HG02970 (cell line): Measurements from ENCODE around the gene TFAP2B.

Experiments used
- ATAC-seq: cut with Tn5 transposase; IDR thresholded peaks from one replicate; pipeline ENCODE4 v1.9.1; 2021; ENCODE audit warnings: mild to moderate bottlenecking, moderate library complexity, moderate number of reproducible peaks; ENCODE audit not compliant: unreplicated experiment, low FRiP score

TFAP2B gene

DNA sequence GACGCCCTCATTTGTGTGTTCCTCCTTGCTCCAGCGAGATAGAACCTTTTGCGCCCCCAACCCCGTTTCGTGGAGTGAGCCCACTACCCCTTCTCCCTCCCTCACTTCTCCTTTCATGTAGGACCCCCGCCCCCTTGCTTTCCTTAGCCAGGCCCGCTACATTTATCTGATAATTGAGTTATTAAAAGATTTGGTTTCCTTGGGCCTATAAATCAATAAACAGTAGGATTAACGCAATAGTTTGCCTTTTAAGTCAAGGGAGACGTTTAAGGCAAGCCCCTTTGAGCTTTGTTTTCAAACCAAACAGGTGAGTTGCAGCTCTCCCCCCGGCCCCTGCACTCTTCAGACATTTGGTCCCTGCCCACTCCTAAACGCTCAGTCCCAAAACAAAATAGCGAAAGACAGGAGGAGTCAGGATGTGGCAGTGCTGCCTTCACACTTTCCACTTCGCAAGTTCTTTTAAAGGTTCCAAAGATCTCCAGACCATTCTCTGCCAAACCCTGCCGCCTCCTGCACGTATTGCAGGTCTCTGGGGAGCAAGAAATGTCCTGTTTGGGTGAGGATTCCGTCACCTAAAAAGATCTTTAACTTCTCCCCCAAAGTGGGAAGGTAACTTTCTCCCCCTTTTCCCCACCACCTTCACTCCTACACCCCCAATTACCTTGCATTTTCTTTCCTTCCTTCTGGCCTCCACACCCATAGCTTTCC is 27.6 kb downstream of the TFAP2B start:
- no peak for ATAC-seq

DNA sequence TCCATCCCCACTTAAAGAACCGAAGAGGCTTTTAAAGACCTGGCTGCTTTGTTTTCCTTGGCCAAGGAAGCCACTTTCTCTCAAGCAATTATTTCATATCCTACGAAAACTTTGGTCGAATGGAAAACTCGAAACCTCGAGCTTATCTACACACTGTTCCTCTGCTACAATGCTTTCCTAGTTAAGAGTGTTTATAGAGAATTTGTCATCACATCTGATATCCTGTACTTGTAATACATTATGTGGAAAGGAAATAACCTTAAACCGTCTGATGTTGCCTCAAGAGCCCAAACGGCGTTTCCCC is 28.1 kb downstream of the TFAP2B start:
- no peak for ATAC-seq

DNA sequence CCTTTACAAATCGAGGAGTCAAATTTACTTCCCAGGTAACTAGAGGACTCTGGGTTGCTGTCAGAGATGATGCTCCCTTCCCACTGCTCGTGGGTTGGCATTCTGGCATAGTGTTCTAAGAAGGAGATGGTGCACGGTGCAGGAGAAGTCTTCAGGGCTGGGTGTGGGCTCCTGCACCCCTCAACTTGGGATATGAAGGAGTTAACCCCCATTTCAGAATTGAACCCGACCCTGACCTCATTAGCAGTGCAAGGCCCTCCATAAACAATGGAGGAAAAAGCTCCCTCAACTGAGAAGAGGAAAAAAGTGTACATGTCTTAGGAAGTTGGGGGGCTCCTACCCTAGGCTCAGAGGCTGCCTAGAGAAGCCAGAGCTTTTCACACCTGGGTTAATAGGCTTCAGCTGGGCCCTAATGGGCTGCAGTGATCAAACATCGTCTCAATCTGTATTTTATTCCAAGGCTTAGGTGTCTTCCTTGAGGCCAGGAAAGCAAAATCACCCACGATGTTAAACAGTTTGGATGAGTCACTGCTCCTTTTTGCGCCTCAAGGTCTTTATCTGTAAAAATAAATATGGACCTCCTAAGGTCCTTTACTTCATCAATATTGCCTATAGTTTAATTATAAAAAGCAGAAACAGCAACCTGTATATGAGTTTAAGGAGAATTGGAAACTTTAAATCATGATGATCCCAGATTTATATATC is 29.4 kb downstream of the TFAP2B start:
- no peak for ATAC-seq

DNA sequence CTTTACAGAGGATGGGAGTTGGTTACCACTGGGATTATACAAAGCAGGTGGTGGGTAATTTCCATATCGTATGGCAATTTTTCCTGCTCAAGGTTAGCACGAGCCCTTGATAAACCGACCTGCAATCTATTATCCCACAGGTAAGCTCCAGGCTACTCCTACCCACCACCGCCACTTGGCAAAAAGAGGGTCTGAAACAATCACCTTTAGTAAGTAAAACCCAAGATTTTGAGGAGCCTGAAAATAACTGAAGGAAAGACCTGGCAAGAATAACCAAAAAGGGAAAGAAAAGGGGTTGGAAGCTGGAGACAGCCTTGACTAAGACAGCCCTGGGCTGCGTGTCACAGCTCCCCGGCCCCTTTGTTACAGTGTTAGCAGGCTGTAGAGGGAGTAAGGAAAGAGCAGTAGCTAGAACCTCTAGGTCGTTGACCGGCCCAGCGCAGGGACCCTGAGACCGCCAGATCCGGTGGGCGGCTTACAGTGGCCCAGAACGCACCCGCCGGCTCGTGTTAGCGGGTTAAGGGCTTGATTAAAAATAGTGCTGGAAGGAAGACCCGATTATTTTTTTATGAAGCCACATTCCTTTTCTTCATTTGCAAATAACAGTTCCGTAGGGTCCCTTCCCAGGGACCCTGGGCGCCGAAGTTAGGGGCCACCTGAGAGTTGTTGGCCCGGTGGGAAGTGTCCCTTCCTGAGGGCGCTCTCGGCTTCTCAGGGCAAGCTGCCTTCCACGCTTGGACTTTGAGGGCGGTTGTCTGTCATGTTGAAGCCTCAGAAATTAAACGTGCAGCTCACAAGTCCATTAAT is 30.5 kb downstream of the TFAP2B start:
- ATAC-seq: no peak

DNA sequence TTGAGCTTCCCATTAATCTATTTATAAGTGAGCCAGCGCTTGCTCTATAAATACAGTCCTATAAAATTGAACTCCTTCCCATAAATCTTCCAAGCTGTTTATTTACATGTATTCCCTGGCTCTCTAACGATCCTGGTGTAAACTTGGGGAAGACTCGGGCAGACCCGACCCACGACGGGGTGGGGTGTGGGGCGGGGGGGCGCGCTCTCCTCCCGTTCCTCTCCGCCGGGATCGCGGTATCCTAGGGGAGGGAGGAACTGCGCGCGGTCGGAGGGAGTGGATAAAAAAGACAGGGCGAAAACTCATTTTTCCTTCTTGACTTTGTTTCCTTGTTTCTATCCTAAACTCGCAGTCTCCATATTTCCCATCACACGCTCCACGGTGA is 31.1 kb downstream of the TFAP2B start:
- no peak for ATAC-seq

DNA sequence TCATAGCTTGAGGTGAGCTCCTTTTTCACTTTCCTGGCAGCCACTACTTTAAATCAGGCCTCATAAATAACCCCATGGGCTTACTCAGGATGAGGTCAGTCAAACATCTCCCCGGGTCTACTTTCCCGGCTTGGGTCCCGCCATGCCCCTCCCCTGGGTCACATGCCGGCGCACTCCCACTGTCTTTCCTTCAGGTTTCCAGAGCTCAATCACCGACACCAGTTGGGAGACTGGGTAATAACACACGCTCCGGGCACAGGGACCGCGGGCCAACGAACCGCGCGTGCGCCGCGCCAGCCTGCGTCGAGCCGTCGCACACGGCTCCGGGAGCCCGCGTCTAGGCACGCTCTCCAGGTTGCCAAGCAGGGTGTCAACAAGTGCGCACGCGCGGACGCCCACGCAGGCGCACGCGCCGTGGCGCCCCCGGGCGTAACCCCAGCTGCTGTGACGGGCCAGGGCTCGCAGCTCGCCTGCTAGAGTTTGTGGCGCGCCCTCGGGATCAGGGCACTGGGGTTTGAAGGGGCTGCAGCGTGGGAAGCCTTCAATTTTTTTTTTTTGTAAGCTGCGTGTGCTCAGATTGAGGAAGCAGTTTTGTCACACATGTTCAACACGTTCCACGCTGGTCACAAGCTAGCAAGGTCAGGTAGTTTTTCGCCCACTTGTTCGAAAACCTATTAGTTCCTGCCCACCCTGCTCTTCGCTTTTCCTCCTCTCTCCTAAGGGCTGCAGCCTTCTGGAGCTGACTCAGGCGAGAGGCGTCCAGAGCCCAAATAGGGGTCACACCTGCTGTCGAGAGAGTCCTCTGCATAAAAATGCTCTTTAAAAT is 31.8 kb downstream of the TFAP2B start:
- no peak for ATAC-seq

DNA sequence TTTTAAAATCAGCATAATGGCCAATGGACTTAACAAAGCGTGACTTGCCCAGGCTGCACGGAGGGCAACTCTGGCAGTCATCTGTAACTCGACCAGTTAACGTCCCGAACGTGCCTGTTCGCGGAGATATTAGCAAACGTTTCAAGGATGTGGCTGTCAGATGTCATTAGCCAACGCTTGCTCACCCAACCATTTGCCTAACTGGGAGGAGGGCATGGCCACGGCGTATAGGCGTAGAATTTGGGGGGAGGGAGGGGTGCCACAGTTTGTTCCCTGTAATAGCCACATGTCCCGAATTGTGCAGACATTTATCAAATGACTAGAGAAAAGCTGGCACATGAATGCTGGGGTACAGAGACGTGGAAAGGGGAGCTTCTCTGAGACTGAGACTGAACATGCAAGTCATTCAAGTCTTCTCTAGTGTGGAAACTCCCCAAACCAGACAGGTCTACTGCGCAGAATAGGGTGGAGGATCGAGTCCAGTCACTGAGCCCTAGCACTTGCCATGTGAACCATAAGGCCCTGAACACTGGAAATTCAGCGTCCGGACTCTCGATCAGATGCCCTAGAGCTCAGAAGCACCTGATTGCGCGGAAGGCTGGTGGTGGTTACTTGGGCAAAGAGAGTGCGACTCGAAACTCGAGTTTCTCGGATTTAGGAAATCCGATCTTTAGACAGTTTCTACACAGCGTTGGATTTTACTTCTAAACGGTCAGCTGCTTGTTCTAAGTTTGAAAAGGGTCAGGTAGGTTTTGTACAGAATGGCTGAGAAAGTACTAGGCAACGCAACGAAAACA is 32.6 kb downstream of the TFAP2B start:
- ATAC-seq: no peak

DNA sequence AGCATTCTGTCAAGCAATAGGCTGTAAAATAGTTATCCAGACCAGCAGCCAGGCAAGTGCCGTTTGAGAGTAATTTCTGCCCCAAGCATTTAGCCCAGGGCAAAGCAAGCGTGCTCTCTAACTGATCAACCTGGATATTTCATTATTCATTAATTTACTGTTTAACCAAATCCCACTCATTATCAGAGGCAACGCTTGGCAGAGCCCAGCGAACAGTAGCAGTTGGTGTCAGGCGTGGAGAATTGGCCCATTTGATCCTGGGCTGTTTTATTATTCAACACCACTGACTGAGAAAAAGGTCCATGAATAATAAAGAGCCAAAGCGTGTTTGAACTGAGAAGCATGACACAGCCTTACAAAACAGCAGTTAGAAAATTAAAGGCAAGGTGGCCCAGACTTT is 35.3 kb downstream of the TFAP2B start:
- ATAC-seq: no peak

DNA sequence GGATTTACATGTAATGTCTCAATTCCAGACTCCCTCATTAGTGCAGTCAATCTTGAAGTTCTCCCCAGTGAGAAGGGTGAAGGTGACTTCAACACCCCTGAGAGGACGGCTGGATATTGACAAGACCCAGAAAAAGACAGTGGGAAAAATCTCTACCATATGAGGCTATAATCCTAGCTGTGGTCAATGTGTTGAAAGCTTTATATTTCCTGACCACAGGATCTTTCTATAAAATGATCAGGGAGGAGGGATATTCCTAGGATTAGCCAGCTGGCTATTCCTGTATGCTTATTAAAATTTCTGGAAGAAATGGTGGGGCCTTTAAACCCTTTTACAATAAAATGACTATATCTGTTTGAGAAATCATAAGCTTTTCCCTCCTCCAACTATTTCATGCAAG is 43.0 kb downstream of the TFAP2B start:
- no peak for ATAC-seq

DNA sequence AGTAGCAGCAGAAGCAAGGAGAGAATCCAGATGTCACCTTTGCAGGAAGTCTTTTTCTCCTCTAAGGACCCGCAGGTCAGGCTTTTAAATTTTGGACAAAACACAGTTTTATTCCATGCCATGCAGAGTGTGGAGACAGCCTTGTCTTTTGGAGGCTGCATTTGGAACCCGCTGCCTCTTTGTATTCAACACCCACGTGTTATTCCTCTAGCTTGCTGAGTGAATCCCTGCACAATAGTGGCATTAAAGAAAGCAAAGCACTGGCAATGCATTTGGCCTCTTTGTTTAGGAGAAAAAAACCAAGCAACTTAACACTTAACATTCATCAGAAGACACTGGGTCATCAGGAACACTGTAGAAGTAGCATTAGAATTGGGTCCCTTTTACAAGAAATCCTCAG is 43.5 kb downstream of the TFAP2B start:
- no peak for ATAC-seq

DNA sequence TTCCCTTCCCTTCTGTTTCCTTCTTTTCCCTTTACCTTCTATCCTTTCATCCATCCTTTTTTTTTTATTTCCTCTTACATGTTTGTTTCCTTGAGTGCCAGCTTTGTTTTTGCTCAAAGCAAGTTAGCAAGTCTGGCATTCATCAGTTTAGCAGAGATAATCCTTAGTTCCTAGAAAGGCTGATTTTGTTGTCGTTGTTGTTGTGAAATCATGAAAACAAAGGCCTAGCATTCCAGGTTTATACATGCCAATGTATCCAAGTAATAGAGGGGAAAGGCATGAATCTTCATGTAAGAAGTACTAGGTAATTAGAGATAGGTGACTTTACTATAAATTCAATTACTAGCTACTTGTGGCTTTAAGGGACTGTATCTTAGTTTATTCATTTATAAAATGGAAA is 45.9 kb downstream of the TFAP2B start:
- no peak for ATAC-seq

DNA sequence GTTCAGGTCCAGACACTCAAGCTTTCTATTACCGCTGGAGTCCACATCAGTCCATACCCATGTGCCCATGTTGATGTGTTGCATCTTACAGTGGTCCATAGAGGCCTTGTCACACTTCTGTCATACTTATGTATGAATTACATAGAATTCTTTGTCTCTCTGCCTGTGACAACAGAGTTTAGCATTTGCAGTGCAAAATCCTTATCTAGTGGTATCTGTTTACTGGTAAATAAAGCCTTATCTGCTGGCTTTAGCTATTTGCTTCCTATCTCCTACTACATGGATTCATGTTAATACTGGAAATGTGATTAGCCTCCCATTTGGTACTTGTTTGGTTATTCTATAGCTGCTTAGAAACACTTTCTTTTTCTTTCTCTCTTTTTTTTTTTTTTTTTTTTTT is 49.8 kb downstream of the TFAP2B start:
- no peak for ATAC-seq

DNA sequence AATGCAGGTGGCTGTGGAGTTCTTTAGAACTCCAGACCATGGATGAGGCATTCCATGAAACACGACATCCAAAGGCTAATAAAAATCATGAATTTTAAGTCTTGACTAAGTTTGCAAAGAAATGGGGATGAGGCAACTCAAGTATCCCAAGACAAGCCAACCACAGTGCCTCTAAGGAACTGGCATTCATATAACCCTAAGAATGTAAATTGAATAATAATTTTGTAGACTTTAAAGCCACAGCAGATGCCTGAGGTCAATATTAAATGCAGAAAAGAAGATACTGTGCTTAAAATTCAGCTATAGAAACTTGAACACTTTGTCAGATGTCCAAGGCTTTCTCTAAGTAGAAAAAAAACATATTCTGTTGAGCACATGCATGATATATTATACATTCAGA is 54.5 kb downstream of the TFAP2B start:
- ATAC-seq: no peak

DNA sequence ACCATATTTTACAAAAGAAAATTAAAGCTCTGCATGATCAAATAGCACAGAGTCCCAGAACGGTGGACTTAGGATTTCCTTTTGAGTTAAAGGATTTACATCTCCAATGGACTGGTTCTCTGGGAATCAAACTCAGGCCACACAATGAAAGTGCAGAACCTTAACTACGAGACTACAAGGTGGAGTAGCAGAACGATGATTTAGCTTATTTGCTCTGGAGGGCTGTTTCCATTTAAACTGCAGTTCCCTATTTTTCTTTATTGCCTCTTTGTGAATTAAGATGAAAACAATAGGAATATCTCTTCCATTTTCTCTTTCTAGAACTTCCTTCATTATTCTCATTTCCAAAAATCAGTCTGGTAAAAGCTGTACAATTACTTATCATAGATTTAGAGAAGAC is 65.7 kb downstream of the TFAP2B start:
- ATAC-seq: no peak

DNA sequence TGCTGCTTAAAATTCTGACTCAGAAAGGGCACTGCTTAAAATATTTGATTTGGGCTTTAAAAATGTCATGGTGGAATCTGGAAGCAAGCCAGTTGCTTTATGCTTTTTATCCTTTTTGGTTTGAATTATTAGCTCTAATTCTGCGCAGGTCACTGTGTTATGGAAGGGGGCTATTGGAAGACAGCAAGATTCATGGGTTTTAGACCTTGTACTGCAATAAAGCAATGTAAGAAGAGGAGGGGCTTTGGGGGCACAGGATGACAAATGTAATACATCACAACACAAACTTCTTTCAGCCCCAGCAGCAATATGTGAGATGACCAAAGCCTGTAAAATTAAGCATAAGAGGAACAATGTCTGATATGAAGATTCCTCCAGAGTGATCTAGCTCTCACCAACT is 68.4 kb downstream of the TFAP2B start:
- no peak for ATAC-seq

DNA sequence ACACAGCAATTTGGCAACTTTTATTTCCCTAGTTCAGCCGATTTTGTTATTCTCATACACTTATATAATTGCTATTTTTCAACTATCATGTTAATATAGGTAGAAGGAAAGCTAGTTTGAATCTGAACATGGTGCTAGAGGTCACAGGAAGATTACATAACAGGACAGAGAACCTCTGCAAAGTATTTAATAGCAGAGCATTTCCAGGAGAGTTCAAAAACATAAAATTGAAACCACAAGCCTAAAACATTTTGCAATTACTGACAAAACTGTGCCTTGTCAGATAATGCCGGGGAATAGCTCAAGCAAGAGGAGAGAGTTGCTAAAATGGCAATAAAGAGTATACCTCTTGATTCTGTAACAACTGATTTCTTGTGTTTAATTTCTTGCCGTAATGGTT is 70.8 kb downstream of the TFAP2B start:
- ATAC-seq: no peak

DNA sequence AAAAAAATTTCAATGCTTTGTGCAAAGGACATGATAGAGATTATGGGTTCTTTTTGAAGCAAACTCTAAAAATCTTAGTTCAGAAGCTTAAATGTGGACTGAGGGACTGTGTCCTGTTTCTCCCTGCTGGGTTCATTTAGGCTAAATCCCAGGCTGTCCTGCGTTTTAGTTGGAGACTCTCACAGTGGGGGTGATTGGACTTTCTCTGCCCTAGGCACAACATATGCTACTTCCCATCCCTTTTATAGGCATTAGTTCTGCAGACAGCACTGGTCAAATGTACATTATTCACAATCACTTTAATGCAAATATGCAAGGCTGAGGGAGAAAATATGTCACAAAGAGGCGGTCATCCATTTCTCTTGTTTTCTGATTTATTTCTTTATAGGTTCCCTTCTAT is 71.3 kb downstream of the TFAP2B start:
- no peak for ATAC-seq

DNA sequence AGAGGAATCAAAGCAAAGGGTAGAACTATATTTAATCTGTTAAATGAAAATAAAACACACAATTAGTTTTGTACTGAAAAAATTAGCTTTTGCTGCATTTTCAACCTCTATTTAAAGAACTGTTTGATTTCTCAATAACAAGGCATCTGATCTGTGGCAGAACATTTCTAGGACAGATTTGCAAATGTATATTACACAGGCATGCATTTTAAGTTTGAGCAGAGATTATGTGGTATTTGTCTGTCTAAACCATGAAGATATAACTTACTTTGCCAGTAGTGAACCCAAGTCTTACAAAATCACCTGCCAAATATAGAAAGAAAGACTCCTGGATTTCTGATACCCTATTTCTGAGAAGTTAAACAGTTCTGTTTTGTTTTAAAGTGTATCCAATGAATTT is 71.9 kb downstream of the TFAP2B start:
- no peak for ATAC-seq

DNA sequence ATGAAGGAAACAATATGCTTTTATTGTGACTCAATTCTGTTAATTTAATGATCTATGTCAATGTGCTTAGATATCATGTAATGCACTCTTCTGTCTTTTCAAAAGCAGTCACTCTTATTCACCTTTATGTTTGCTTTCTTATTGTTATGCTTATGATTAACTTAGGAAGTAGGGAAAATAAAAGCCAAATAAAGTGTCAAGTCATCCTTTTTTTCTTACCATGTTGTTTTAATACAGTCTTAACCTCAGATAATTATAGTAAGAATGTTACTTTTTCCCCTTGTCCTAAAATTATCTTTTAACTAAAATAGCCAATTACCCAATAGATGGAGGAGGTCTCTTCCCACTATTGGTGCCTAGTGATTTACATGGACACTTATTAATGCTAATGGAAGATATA is 72.6 kb downstream of the TFAP2B start:
- no peak for ATAC-seq
